H1 (cell line): ENCODE results near the gene BSX. TPM values are rescaled to one million over a fixed set of nuclear protein-coding genes. Genes with fewer than 3 reads are reported as not detected.

Experiments used
- CTCF ChIA-PET: fragments of 300-600 bp; sonication (Branson Sonifier 250); formaldehyde crosslinking; loops from one replicate; lab custom pipeline; 2021; ENCODE audit not compliant: partially characterized antibody; lab: Charles Lee
- POLR2A ChIA-PET: fragments of 300-600 bp; sonication (Branson Sonifier 250); formaldehyde crosslinking; loops from one replicate; lab custom pipeline; 2021; ENCODE audit warnings: inconsistent platforms; ENCODE audit not compliant: partially characterized antibody; lab: Charles Lee
- DNase-seq, 2 experiments: peaks; one replicate each; pipeline versions ENCODE4 v3.0.0 to v3.0.0-alpha.2; 2010 to 2022; ENCODE audit warnings: low spot score in 2 of 2, low read depth in 1 of 2, mixed read lengths in 1 of 2
- FAIRE-seq: peaks from 2 replicates; lab custom pipeline; 2011; peaks lifted over from hg19 to GRCh38; lab: Jason Lieb, UNC
- H2AFZ ChIP-seq: 2 replicates; pipeline ENCODE4 v1.8.1; 2012; ENCODE audit warnings: low read length, inconsistent platforms
- H2AK5ac ChIP-seq: 2 replicates; pipeline ENCODE4 v1.6.1; 2013; ENCODE audit warnings: low read depth, low read length
- H2BK120ac ChIP-seq: replicated peaks from 2 replicates; pipeline ENCODE3; 2013; ENCODE audit warnings: low read depth, low read length, inconsistent platforms
- H2BK12ac ChIP-seq: 2 replicates; pipeline ENCODE4 v1.6.1; 2013; ENCODE audit warnings: low read depth, low read length
- H2BK15ac ChIP-seq: 2 replicates; pipeline ENCODE4 v1.6.1; 2013; ENCODE audit warnings: low read length
- H2BK20ac ChIP-seq: 2 replicates; pipeline ENCODE4 v1.6.1; 2013; ENCODE audit warnings: low read length
- H2BK5ac ChIP-seq: 2 replicates; pipeline ENCODE4 v1.6.1; 2013; ENCODE audit warnings: low read depth, low read length
- H3K14ac ChIP-seq: 2 replicates; pipeline ENCODE4 v1.6.1; 2013; ENCODE audit warnings: inconsistent platforms; ENCODE audit not compliant: insufficient read length
- H3K18ac ChIP-seq: 2 replicates; pipeline ENCODE4 v1.6.1; 2013; ENCODE audit warnings: low read length; ENCODE audit errors: extremely low read depth
- H3K23ac ChIP-seq: 2 replicates; pipeline ENCODE4 v1.6.1; 2013; ENCODE audit warnings: inconsistent platforms; ENCODE audit not compliant: insufficient read length
- H3K23me2 ChIP-seq: 2 replicates; pipeline ENCODE4 v1.6.1; 2013; ENCODE audit warnings: low read depth, low read length
- H3K27ac ChIP-seq: 2 replicates; pipeline ENCODE4 v1.6.1; 2011; ENCODE audit warnings: low read depth, low read length, inconsistent platforms
- H3K27me3 ChIP-seq, 4 experiments: replicated peaks in 1 of 4; 1 replicate in 1 of 4; 2 replicates in 3 of 4; pipeline versions ENCODE4 v1.6.1 to v1.8.1; 2011 to 2013; ENCODE audit warnings: low read length in 3 of 4, mild to moderate bottlenecking in 3 of 4, inconsistent platforms in 2 of 4, mixed read lengths in 2 of 4, moderate library complexity in 1 of 4; ENCODE audit not compliant: control insufficient read depth in 3 of 4, insufficient read depth in 3 of 4; ENCODE audit errors: extremely low read depth in 1 of 4
- H3K36me3 ChIP-seq, 4 experiments: 2 replicates each; pipeline versions ENCODE4 v1.6.1 to v1.8.1; 2011 to 2013; ENCODE audit warnings: mild to moderate bottlenecking in 4 of 4, low read length in 3 of 4, moderate library complexity in 2 of 4, control low read depth in 1 of 4, inconsistent platforms in 1 of 4; ENCODE audit not compliant: insufficient read depth in 4 of 4, control insufficient read depth in 2 of 4
- H3K4ac ChIP-seq: replicated peaks from 2 replicates; pipeline ENCODE3; 2013; ENCODE audit warnings: low read length, low read depth, mixed read lengths, inconsistent platforms; ENCODE audit not compliant: insufficient read length
- H3K4me1 ChIP-seq, 4 experiments: replicated peaks in 1 of 4; 1 replicate in 1 of 4; 2 replicates in 3 of 4; pipeline versions ENCODE4 v1.6.1 to v1.8.1; 2011 to 2013; ENCODE audit warnings: low read length in 3 of 4, inconsistent platforms in 2 of 4, mixed read lengths in 1 of 4; ENCODE audit not compliant: insufficient read depth in 4 of 4, control insufficient read depth in 3 of 4
- H3K4me2 ChIP-seq, 2 experiments: 2 replicates each; pipeline versions ENCODE4 v1.6.1 to v1.8.1; 2011 to 2013; ENCODE audit warnings: low read depth in 2 of 2, low read length in 2 of 2, control low read depth in 1 of 2, inconsistent platforms in 1 of 2, mild to moderate bottlenecking in 1 of 2; ENCODE audit not compliant: insufficient read depth in 1 of 2
- H3K4me3 ChIP-seq, 4 experiments: fragments of 200-600, 300-600 bp in 1 of 4; sonication (generic), shearing (Covaris generic), sonication (Bioruptor Twin) in 1 of 4; 2 replicates each; pipeline versions ENCODE4 v1.5.1 to v1.8.1; 2011 to 2016; ENCODE audit warnings: low read length in 4 of 4, low read depth in 3 of 4, control low read depth in 2 of 4, inconsistent platforms in 2 of 4, mild to moderate bottlenecking in 2 of 4, mixed read lengths in 1 of 4, moderate library complexity in 1 of 4; ENCODE audit not compliant: insufficient read depth in 2 of 4; ENCODE audit errors: extremely low read depth in 1 of 4
- H3K56ac ChIP-seq: replicated peaks from 2 replicates; pipeline ENCODE3; 2013; ENCODE audit warnings: low read depth, mild to moderate bottlenecking, mixed read lengths, low read length, inconsistent platforms; ENCODE audit not compliant: insufficient read length
- H3K79me1 ChIP-seq: 2 replicates; pipeline ENCODE4 v1.6.1; 2013; ENCODE audit warnings: low read depth, low read length, control low read depth
- H3K79me2 ChIP-seq, 2 experiments: 2 replicates each; pipeline versions ENCODE4 v1.6.1 to v1.8.1; 2012 to 2013; ENCODE audit warnings: low read length in 2 of 2, mild to moderate bottlenecking in 2 of 2, inconsistent platforms in 1 of 2; ENCODE audit not compliant: insufficient read depth in 2 of 2, control insufficient read depth in 1 of 2
- H3K9ac ChIP-seq, 4 experiments: replicated peaks in 1 of 4; 1 replicate in 1 of 4; 2 replicates in 3 of 4; pipeline versions ENCODE4 v1.6.1 to v1.8.1; 2011 to 2013; ENCODE audit warnings: low read depth in 3 of 4, low read length in 3 of 4, control low read depth in 2 of 4, mild to moderate bottlenecking in 2 of 4, moderate library complexity in 2 of 4, inconsistent platforms in 1 of 4; ENCODE audit errors: extremely low read depth in 1 of 4
- H3K9me3 ChIP-seq, 2 experiments: 2 replicates each; pipeline versions ENCODE4 v1.6.1 to v1.8.1; 2012 to 2013; ENCODE audit warnings: mild to moderate bottlenecking in 2 of 2, moderate library complexity in 2 of 2, control low read depth in 1 of 2, inconsistent platforms in 1 of 2, low read depth in 1 of 2, low read length in 1 of 2, mixed read lengths in 1 of 2; ENCODE audit not compliant: insufficient read depth in 2 of 2
- H4K20me1 ChIP-seq, 2 experiments: replicated peaks in 1 of 2; 2 replicates each; pipeline versions ENCODE3 to v1.8.1; 2011 to 2013; ENCODE audit warnings: inconsistent platforms in 2 of 2, low read length in 2 of 2, mild to moderate bottlenecking in 1 of 2; ENCODE audit not compliant: insufficient read depth in 2 of 2, control insufficient read depth in 1 of 2
- H4K5ac ChIP-seq: 2 replicates; pipeline ENCODE4 v1.6.1; 2013; ENCODE audit warnings: low read length, low read depth, mixed read lengths, inconsistent platforms; ENCODE audit not compliant: insufficient read length
- H4K8ac ChIP-seq: 2 replicates; pipeline ENCODE4 v1.8.0; 2013; ENCODE audit warnings: mild to moderate bottlenecking, moderate library complexity, low read length, inconsistent platforms; ENCODE audit not compliant: insufficient read depth; ENCODE audit errors: extremely low read depth
- H4K91ac ChIP-seq: replicated peaks from 2 replicates; pipeline ENCODE3; 2013; ENCODE audit warnings: low read length, mixed read lengths, inconsistent platforms; ENCODE audit not compliant: insufficient read length
- CTCF ChIP-seq, 3 experiments: IDR thresholded peaks; 1 replicate in 2 of 3; 2 replicates in 1 of 3; pipeline versions ENCODE4 v1.5.1 to v1.6.1; 2011; ENCODE audit warnings: low read length in 3 of 3, mild to moderate bottlenecking in 3 of 3, inconsistent platforms in 2 of 3, low read depth in 1 of 3, moderate library complexity in 1 of 3; ENCODE audit not compliant: insufficient read depth in 1 of 3; ENCODE audit errors: control extremely low read depth in 1 of 3
- EZH2 ChIP-seq: fragments of 200-600 bp; sonication (generic); IDR thresholded peaks from 2 replicates; pipeline ENCODE4 v1.7.1; 2012; ENCODE audit warnings: low read depth, mild to moderate bottlenecking, moderate library complexity, low read length, inconsistent platforms; ENCODE audit not compliant: severe bottlenecking
- KDM5A ChIP-seq: fragments of 200-600 bp; IDR thresholded peaks from 2 replicates; pipeline ENCODE4 v1.7.1; 2012; ENCODE audit warnings: mild to moderate bottlenecking, low read length, inconsistent platforms, mixed read lengths
- PHF8 ChIP-seq: fragments of 200-600 bp; sonication (generic); conservative IDR thresholded peaks from 2 replicates; pipeline ENCODE4 v1.7.1; 2012; ENCODE audit warnings: low read depth, mild to moderate bottlenecking, inconsistent platforms, low read length, moderate library complexity
- POLR2A ChIP-seq, 2 experiments: IDR thresholded peaks; 1 replicate in 1 of 2; 2 replicates in 1 of 2; pipeline ENCODE4 v1.6.1; 2011; ENCODE audit warnings: low read depth in 2 of 2, low read length in 2 of 2, mild to moderate bottlenecking in 2 of 2; ENCODE audit errors: control extremely low read depth in 1 of 2
- POLR2AphosphoS5 ChIP-seq: IDR thresholded peaks from 2 replicates; pipeline ENCODE4 v1.6.1; 2011; ENCODE audit warnings: low read depth, low read length
- POU5F1 ChIP-seq: IDR thresholded peaks from 2 replicates; pipeline ENCODE4 v1.6.1; 2011; ENCODE audit warnings: low read depth, mild to moderate bottlenecking, low read length, moderate library complexity
- RAD21 ChIP-seq, 2 experiments: IDR thresholded peaks in 1 of 2; conservative IDR thresholded peaks in 1 of 2; 2 replicates each; pipeline ENCODE4 v1.6.1; 2011; ENCODE audit warnings: low read depth in 2 of 2, low read length in 2 of 2, improper control_type of control experiment in 1 of 2, inconsistent platforms in 1 of 2, mild to moderate bottlenecking in 1 of 2, moderate library complexity in 1 of 2
- SIN3A ChIP-seq, 2 experiments: IDR thresholded peaks in 1 of 2; conservative IDR thresholded peaks in 1 of 2; 2 replicates each; pipeline ENCODE4 v1.6.1; 2011 to 2012; ENCODE audit warnings: low read length in 2 of 2, improper control_type of control experiment in 1 of 2, low read depth in 1 of 2, mild to moderate bottlenecking in 1 of 2
- TAF7 ChIP-seq: optimal IDR thresholded peaks from 2 replicates; pipeline ENCODE3; 2011; ENCODE audit warnings: low read depth, mild to moderate bottlenecking, inconsistent platforms, low read length, moderate library complexity, borderline replicate concordance
- TBP ChIP-seq: IDR thresholded peaks from 2 replicates; pipeline ENCODE4 v1.6.1; 2011; ENCODE audit warnings: low read depth, low read length, improper control_type of control experiment
- TCF12 ChIP-seq: IDR thresholded peaks from 2 replicates; pipeline ENCODE4 v1.6.1; 2011; ENCODE audit warnings: low read depth, mild to moderate bottlenecking, low read length
- WGBS, 2 experiments: shearing (Covaris generic) in 1 of 2; methylation state at CpG; one replicate each; pipeline versions ENCODE4 v1.1.6 to v1.1.7; 2013 to 2015; ENCODE audit warnings: low lambda C conversion rate in 2 of 2, mixed read lengths in 2 of 2, inconsistent platforms in 1 of 2, low coverage in 1 of 2, missing lambda C conversion rate in 1 of 2; ENCODE audit not compliant: insufficient replicate concordance in 2 of 2, insufficient coverage in 1 of 2, insufficient read length in 1 of 2; ENCODE audit errors: extremely low coverage in 1 of 2, missing lambda C conversion rate in 1 of 2; 5-methylcytosine and 5-hydroxymethylcytosine counted together
- polyA plus RNA-seq, 7 experiments: library from polyadenylated mRNA; depleted of rRNA in 3 of 7; stranded (reverse) in 5 of 7; unstranded in 2 of 7; fragments of >200 nt in 5 of 7; fragments of 200-250 nt in 2 of 7; gene quantifications; 1 replicate in 5 of 7; 2 replicates in 1 of 7; 4 replicates in 1 of 7; pipeline versions ENCODE4 v1.2.1 to v1.2.3, GENCODE V29; 2011 to 2013; ENCODE audit warnings: missing spikeins in 2 of 7, mixed read lengths in 2 of 7
- total RNA-seq: library from RNA; stranded (reverse); fragmentation: NEBNext Ultra II Directional; extraction: Animal tissue kit (Norgen Biotek cat#: 25700); gene quantifications from 2 replicates; pipeline ENCODE4 v1.2.1, GENCODE V29; 2021

Gene BSX
- total and polyA plus RNA-seq, 2 of the 8 experiments (the other 6 are each of a cell fraction or from before 2014, with no cell fraction given), result not detected

GRCh38 chr11:123000721-123001120 is 19.1 kb upstream of the BSX start:
- Histone ChIP-seq H2BK20ac (no peak overlapping the region), H2BK12ac (no peak overlapping the region), H2BK120ac (no peak overlapping the region), H2AK5ac (no peak overlapping the region), H3K4ac (no peak overlapping the region), H3K56ac (no peak overlapping the region), H4K5ac (no peak overlapping the region), H3K27me3 (no peaks in the 10 kb centered on the region), H4K8ac (no peak overlapping the region), H3K4me3 (no peak overlapping the region), H3K4me1 (peaks cover 0 to 7% (median 4%) of the 10 kb centered on the region in 4 experiments; a peak in 2 of 7 replicates), H2AFZ (no peak overlapping the region), H3K23ac (no peak overlapping the region), H3K23me2 (no peaks in the 10 kb centered on the region), H3K79me2 (no peaks in the 10 kb centered on the region), H3K9me3 (no peaks in the 10 kb centered on the region), H4K20me1 (no peaks in the 10 kb centered on the region), H3K79me1 (no peaks in the 10 kb centered on the region), H2BK5ac (no peak overlapping the region), H3K18ac (no peak overlapping the region), H3K36me3 (no peaks in the 10 kb centered on the region), H3K4me2 (no peak overlapping the region), H2BK15ac (no peak overlapping the region), H3K27ac (no peak overlapping the region), H4K91ac (no peak overlapping the region), H3K14ac (no peak overlapping the region), H3K9ac (no peak overlapping the region)
- CTCF ChIA-PET, result no interaction called here
- FAIRE-seq, result no peak
- POLR2A ChIA-PET, result no interaction called here
- WGBS, 2 experiments, result 87% methylated on average over 5 of the region's 5 CpGs; no CpG with 5 or more reads in 1 of the 2 experiments
- DNase-seq, result no peak
- TF ChIP-seq TAF7 (no peak), POLR2A (IDR thresholded peaks at IDR 0.05; ENCODE audit: control extremely low read depth in 1 of 2, low read depth in 2 of 2, low read length in 2 of 2) (no peak), RAD21 (IDR thresholded peaks at IDR 0.05 in 1 of 2, conservative IDR thresholded peaks at IDR 0.05 in 1 of 2; ENCODE audit: low read depth in 2 of 2, low read length in 2 of 2) (no peak), CTCF (IDR thresholded peaks at IDR 0.05; ENCODE audit: control extremely low read depth in 1 of 3, insufficient read depth in 1 of 3, low read depth in 1 of 3, low read length in 3 of 3) (no peak), TCF12 (no peak), TBP (no peak), KDM5A (no peak), EZH2 (no peak), SIN3A (conservative IDR thresholded peaks at IDR 0.05 in 1 of 2, IDR thresholded peaks at IDR 0.05 in 1 of 2; ENCODE audit: low read depth in 1 of 2, low read length in 2 of 2) (no peak), POU5F1 (no peak), PHF8 (no peak), POLR2AphosphoS5 (no peak)
